ENCODE measurements around the gene METTL5.
A peak's percentile ranks its signal among the peaks of the same experiment; 100 is the strongest.

DNA sequence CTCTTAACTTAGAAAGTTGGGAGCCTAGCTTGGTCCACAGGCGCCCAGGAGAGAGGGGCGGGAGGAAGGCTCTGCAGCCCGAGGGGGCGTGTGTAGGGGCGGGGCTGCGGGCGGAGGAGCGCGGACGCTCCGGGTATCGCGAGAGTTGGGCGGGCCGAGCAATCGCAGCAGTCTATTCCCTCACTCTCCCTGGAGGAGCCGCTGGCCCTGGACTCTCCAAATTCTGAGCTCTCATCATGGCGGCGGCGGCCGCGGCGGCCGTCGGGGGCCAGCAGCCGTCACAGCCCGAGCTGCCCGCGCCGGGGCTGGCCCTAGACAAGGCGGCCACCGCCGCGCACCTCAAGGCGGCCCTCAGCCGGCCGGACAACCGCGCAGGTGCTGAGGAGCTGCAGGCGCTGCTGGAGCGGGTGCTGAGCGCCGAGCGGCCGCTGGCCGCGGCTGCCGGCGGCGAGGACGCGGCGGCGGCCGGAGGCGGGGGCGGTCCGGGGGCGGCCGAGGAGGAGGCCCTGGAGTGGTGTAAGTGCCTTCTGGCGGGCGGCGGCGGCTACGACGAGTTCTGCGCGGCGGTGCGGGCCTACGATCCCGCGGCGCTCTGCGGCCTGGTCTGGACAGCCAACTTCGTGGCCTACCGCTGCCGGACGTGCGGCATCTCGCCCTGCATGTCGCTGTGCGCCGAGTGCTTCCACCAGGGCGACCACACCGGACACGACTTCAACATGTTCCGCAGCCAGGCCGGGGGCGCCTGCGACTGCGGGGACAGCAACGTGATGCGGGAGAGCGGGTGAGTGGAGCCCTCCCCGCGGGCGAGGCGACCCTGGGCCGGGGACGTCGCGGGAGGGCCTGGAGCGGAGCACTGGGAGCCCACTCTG lies 2.8 kb upstream of the METTL5 start, which contains the start of gene UBR3:
- TF ChIP-seq EZH2 (IDR thresholded peaks at IDR 0.05) (no peak), POLR2A (IDR thresholded peaks at IDR 0.05; ENCODE audit: borderline replicate concordance, extremely low read depth, insufficient read depth, insufficient read length) (peak; percentile 90), SRF (IDR thresholded peaks at IDR 0.05; ENCODE audit: low read depth) (no peak), ZNF274 (IDR thresholded peaks at IDR 0.05; ENCODE audit: low read depth, low read length) (no peak), JUND (IDR thresholded peaks at IDR 0.05) (no peak)
- TF ChIP-seq, protein P1, sequence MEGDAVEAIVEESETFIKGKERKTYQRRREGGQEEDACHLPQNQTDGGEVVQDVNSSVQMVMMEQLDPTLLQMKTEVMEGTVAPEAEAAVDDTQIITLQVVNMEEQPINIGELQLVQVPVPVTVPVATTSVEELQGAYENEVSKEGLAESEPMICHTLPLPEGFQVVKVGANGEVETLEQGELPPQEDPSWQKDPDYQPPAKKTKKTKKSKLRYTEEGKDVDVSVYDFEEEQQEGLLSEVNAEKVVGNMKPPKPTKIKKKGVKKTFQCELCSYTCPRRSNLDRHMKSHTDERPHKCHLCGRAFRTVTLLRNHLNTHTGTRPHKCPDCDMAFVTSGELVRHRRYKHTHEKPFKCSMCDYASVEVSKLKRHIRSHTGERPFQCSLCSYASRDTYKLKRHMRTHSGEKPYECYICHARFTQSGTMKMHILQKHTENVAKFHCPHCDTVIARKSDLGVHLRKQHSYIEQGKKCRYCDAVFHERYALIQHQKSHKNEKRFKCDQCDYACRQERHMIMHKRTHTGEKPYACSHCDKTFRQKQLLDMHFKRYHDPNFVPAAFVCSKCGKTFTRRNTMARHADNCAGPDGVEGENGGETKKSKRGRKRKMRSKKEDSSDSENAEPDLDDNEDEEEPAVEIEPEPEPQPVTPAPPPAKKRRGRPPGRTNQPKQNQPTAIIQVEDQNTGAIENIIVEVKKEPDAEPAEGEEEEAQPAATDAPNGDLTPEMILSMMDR (IDR thresholded peaks at IDR 0.05 in 2 of 3, conservative IDR thresholded peaks at IDR 0.05 in 1 of 3; ENCODE audit: borderline replicate concordance in 1 of 3, insufficient read depth in 1 of 3, low read depth in 2 of 3, low read length in 2 of 3) = no peak
